HepG2 (cell line): ENCODE measurements around the gene LIN7A. TPM values are rescaled to one million over a fixed set of nuclear protein-coding genes. Genes with fewer than 3 reads are reported as not detected.

ENCODE experiments used
- ATAC-seq: fragments of 200-7000 bp; cut with Tn5 transposase; 3 replicates; pipeline ENCODE4 v1.9.1; 2020; ENCODE audit warnings: mild to moderate bottlenecking, moderate library complexity
- BruUV-seq: library from RNA; stranded (reverse); fragments of 400-500 nt; replicated peaks from 2 replicates; lab custom pipeline; 2021; lab: Mats Ljungman, UMichigan
- CTCF ChIA-PET: fragments of 300-600 bp; formaldehyde crosslinking; extraction: SDS; loops from one replicate; lab custom pipeline; 2021; ENCODE audit warnings: low total read pairs, inconsistent platforms, low intra/inter-chr PET ratio; lab: Yijun Ruan, JAX
- POLR2A ChIA-PET: fragments of 350-600 bp; sonication (Branson Sonifier 250); formaldehyde crosslinking; loops from one replicate; lab custom pipeline; 2020; ENCODE audit warnings: antibody characterized with exemption, inconsistent platforms; lab: Yijun Ruan, JAX
- DNase-seq: peaks from one replicate; pipeline ENCODE4 v3.0.0-alpha.2; 2015; ENCODE audit warnings: low spot score
- FAIRE-seq: peaks from 3 replicates; lab custom pipeline; 2011; peaks lifted over from hg19 to GRCh38; lab: Jason Lieb, UNC
- H2AFZ ChIP-seq: one replicate; pipeline ENCODE4 v1.6.1; 2011; ENCODE audit warnings: low read length, inconsistent platforms
- H3K27ac ChIP-seq: fragments of 300-600 bp; 3 replicates; pipeline ENCODE4 v1.8.0; 2011; ENCODE audit warnings: mixed run types, mild to moderate bottlenecking, mixed read lengths, low read length, inconsistent platforms; ENCODE audit not compliant: insufficient read depth; ENCODE audit errors: extremely low read length
- H3K27me3 ChIP-seq, 2 experiments: fragments of 200-600 bp in 1 of 2; 2 replicates in 1 of 2; 3 replicates in 1 of 2; pipeline versions ENCODE4 v1.6.0 to v1.8.0; 2011; ENCODE audit warnings: low read length in 2 of 2, mild to moderate bottlenecking in 2 of 2, moderate library complexity in 2 of 2, inconsistent platforms in 1 of 2; ENCODE audit not compliant: insufficient read depth in 2 of 2, control insufficient read depth in 1 of 2
- H3K36me3 ChIP-seq, 2 experiments: fragments of 200-600 bp in 1 of 2; replicated peaks in 1 of 2; 2 replicates in 1 of 2; 3 replicates in 1 of 2; pipeline versions ENCODE4 v1.5.1 to v1.8.0; 2011; ENCODE audit warnings: low read length in 2 of 2, inconsistent platforms in 1 of 2; ENCODE audit not compliant: insufficient read depth in 2 of 2, control insufficient read depth in 1 of 2
- H3K4me1 ChIP-seq: 2 replicates; pipeline ENCODE4 v1.5.1; 2012; ENCODE audit warnings: low read length, inconsistent platforms; ENCODE audit not compliant: insufficient read depth
- H3K4me2 ChIP-seq: 2 replicates; pipeline ENCODE4 v1.6.0; 2011; ENCODE audit warnings: low read depth, low read length, inconsistent platforms
- H3K4me3 ChIP-seq, 3 experiments: fragments of 200-600 bp in 1 of 3; sonication (generic), shearing (Covaris generic) in 1 of 3; replicated peaks in 1 of 3; 2 replicates each; pipeline ENCODE4 v1.5.1; 2011 to 2016; ENCODE audit warnings: low read length in 3 of 3, inconsistent platforms in 2 of 3, low read depth in 2 of 3, mild to moderate bottlenecking in 2 of 3, control low read depth in 1 of 3, mixed read lengths in 1 of 3; ENCODE audit not compliant: insufficient read depth in 1 of 3
- H3K79me2 ChIP-seq: one replicate; pipeline ENCODE4 v1.6.1; 2011; ENCODE audit warnings: low read length, inconsistent platforms; ENCODE audit not compliant: insufficient read depth
- H3K9ac ChIP-seq: 2 replicates; pipeline ENCODE4 v1.6.0; 2011; ENCODE audit warnings: mild to moderate bottlenecking, low read depth, low read length, inconsistent platforms; ENCODE audit not compliant: insufficient read depth
- H3K9me3 ChIP-seq: 2 replicates; pipeline ENCODE4 v1.5.1; 2012; ENCODE audit warnings: mild to moderate bottlenecking, low read length
- H4K20me1 ChIP-seq: 2 replicates; pipeline ENCODE4 v1.6.0; 2011; ENCODE audit warnings: inconsistent platforms, mild to moderate bottlenecking, low read length, moderate library complexity; ENCODE audit not compliant: insufficient read depth
- ATRX ChIP-seq: sonication (generic); formaldehyde crosslinking; IDR thresholded peaks from 2 replicates; pipeline ENCODE4 v1.4.0; 2020; ENCODE audit warnings: missing genetic modification reagents, borderline replicate concordance
- CAMTA2 ChIP-seq: sonication (generic); formaldehyde crosslinking; IDR thresholded peaks from 2 replicates; pipeline ENCODE4 v1.4.0; 2020; ENCODE audit warnings: mild to moderate bottlenecking, missing genetic modification reagents, borderline replicate concordance
- CHCHD3 ChIP-seq: sonication (generic); formaldehyde crosslinking; IDR thresholded peaks from 2 replicates; pipeline ENCODE4 v1.8.0; 2022; ENCODE audit warnings: mild to moderate bottlenecking, missing genetic modification reagents, moderate library complexity
- GMEB1 ChIP-seq: sonication (generic); formaldehyde crosslinking; IDR thresholded peaks from 2 replicates; pipeline ENCODE4 v1.5.1; 2020; ENCODE audit warnings: missing genetic modification reagents, mild to moderate bottlenecking, borderline replicate concordance
- GTF2F1 ChIP-seq: fragments of 150-350 bp; IDR thresholded peaks from 2 replicates; pipeline ENCODE4 v1.6.1; 2014; ENCODE audit warnings: low read length
- HMGA1 ChIP-seq: sonication (generic); formaldehyde crosslinking; conservative IDR thresholded peaks from 2 replicates; pipeline ENCODE4 v1.4.0; 2020; ENCODE audit warnings: missing genetic modification reagents
- HNF4A ChIP-seq: sonication (generic); formaldehyde crosslinking; IDR thresholded peaks from 2 replicates; pipeline ENCODE4 v1.4.0; 2020; ENCODE audit warnings: missing genetic modification reagents
- HOXD1 ChIP-seq: sonication (generic); formaldehyde crosslinking; IDR thresholded peaks from 2 replicates; pipeline ENCODE4 v1.5.0; 2020; ENCODE audit warnings: missing genetic modification reagents
- NAIF1 ChIP-seq: sonication (generic); formaldehyde crosslinking; IDR thresholded peaks from 2 replicates; pipeline ENCODE4 v1.5.0; 2020; ENCODE audit warnings: mild to moderate bottlenecking, missing genetic modification reagents, borderline replicate concordance
- NFKBIZ ChIP-seq: IDR thresholded peaks from 2 replicates; pipeline ENCODE4 v1.6.1; 2018; ENCODE audit warnings: missing genetic modification reagents, missing compliant biosample characterization
- PAX8 ChIP-seq: sonication (generic); formaldehyde crosslinking; IDR thresholded peaks from 2 replicates; pipeline ENCODE4 v1.8.0; 2022; ENCODE audit warnings: mild to moderate bottlenecking, missing genetic modification reagents, borderline replicate concordance
- SATB2 ChIP-seq: sonication (generic); formaldehyde crosslinking; IDR thresholded peaks from 2 replicates; pipeline ENCODE4 v1.5.0; 2020; ENCODE audit warnings: missing genetic modification reagents
- TFDP2 ChIP-seq: sonication (generic); formaldehyde crosslinking; IDR thresholded peaks from 2 replicates; pipeline ENCODE4 v1.4.0; 2020; ENCODE audit warnings: missing genetic modification reagents
- TMF1 ChIP-seq: sonication (generic); formaldehyde crosslinking; IDR thresholded peaks from 2 replicates; pipeline ENCODE4 v1.8.1; 2022; ENCODE audit warnings: low read depth, missing genetic modification reagents
- ZNF546 ChIP-seq: sonication (generic); formaldehyde crosslinking; conservative IDR thresholded peaks from 2 replicates; pipeline ENCODE4 v1.8.1; 2023; ENCODE audit warnings: mild to moderate bottlenecking, missing genetic modification reagents
- ZNF557 ChIP-seq: sonication (generic); formaldehyde crosslinking; IDR thresholded peaks from 2 replicates; pipeline ENCODE4 v1.4.0; 2020; ENCODE audit warnings: missing genetic modification reagents
- ZNF784 ChIP-seq: sonication (generic); formaldehyde crosslinking; IDR thresholded peaks from 2 replicates; pipeline ENCODE4 v1.5.1; 2020; ENCODE audit warnings: missing genetic modification reagents, mild to moderate bottlenecking, borderline replicate concordance
- ZSCAN31 ChIP-seq: sonication (generic); formaldehyde crosslinking; IDR thresholded peaks from 2 replicates; pipeline ENCODE4 v1.5.0; 2020; ENCODE audit warnings: low read depth, mild to moderate bottlenecking, missing genetic modification reagents
- WGBS: methylation state at CpG from one replicate; pipeline ENCODE4 v1.1.6; 2017; ENCODE audit warnings: low lambda C conversion rate; 5-methylcytosine and 5-hydroxymethylcytosine counted together
- in situ Hi-C: cut with HindIII; loops from 2 replicates; pipeline ENCODE4 v1.10.0; 2017; ENCODE audit warnings: low pct_unique_long_range_greater_than_20kb; ENCODE audit not compliant: extremely low pct_ligation_motif_present
- intact Hi-C: fragments of 100-400 bp; cut with micrococcal nuclease; formaldehyde crosslinking; loops from one replicate; pipeline ENCODE4 v1.10.0; 2022; ENCODE audit not compliant: unreplicated experiment
- polyA plus RNA-seq, 8 experiments: library from polyadenylated mRNA; depleted of rRNA in 3 of 8; stranded (reverse) in 7 of 8; unstranded in 1 of 8; fragments of >200 nt; fragmentation: Illumina TruSeq in 4 of 8; extraction: Trizol in 4 of 8; gene quantifications; 2 replicates each; pipeline versions ENCODE4 v1.2.1 to v1.2.3, GENCODE V29; 2011 to 2016; ENCODE audit warnings: low read depth in 4 of 8, missing spikeins in 1 of 8, mixed read lengths in 1 of 8; ENCODE audit not compliant: insufficient read depth in 1 of 8
- total RNA-seq, 5 experiments: library from RNA; depleted of rRNA; stranded (reverse); fragments of >200 nt; fragmentation: Illumina TruSeq; extraction: Trizol; gene quantifications; 2 replicates each; pipeline ENCODE4 v1.2.3, GENCODE V29; 2016; ENCODE audit warnings: low read depth in 1 of 5
- TF ChIP-seq, protein P1 (sequence below): sonication (generic); IDR thresholded peaks from 2 replicates; pipeline ENCODE4 v1.6.1; 2016; ENCODE audit warnings: low read depth, borderline replicate concordance
- TF ChIP-seq, protein P2 (sequence below): IDR thresholded peaks from 2 replicates; pipeline ENCODE4 v1.6.1; 2012; ENCODE audit warnings: low read depth, low read length, improper control_type of control experiment

Gene LIN7A
- total and polyA plus RNA-seq, 2 of the 13 experiments (the other 11 are each of a cell fraction or from before 2014, with no cell fraction given), result 18.5 to 19.2 TPM

DNA sequence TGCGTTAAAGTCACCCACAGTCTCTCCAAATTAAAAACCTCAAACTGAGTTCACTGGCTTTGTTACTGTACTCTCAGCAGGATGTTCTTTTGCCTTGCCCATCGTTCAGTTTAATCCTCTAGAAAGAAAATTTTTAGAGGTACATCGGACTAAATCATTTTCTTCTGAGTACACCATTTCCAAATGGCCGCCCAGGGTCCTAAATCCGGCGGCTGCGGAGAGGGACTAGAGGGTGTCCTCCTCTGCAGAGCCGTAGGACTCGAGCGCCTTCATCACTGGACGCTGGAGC is 1.4 kb downstream of the LIN7A start:
- Histone ChIP-seq H3K9me3 (no peaks in the 10 kb centered on the region), H3K27ac (peak overlapping the region; percentile 98), H4K20me1 (no peaks in the 10 kb centered on the region), H3K79me2 (peaks cover 69% of the 10 kb centered on the region), H3K27me3 (no peaks in the 10 kb centered on the region; a peak in 2 of 5 replicates), H2AFZ (no peak overlapping the region), H3K36me3 (no peaks in the 10 kb centered on the region), H3K4me1 (peaks cover 75% of the 10 kb centered on the region), H3K4me3 (peak overlapping the region; percentile 80 to 95 (median 83)), H3K4me2 (peak overlapping the region; percentile 77), H3K9ac (peak overlapping the region; percentile 96)
- ChIA-PET CTCF (no interaction called here), POLR2A (interaction anchor here (0.8 to 4.0 kb wide), 14 partner anchors 10 to 210 kb away, joined by 3 to 58 read pairs (median 8); no protein-coding TSS in a partner anchor)
- FAIRE-seq, result no peak
- intact Hi-C loops, result loop anchor here (2.0 to 5.0 kb wide), 5 partner anchors 99 to 207 kb away; partner anchors contain the start of gene ACSS3
- no TSS peak for BruUV-seq
- in situ Hi-C loops, result loop anchor here (10.0 kb wide), 1 partner anchor 139 kb away; the partner anchor contains the start of gene ACSS3
- no peak for ATAC-seq
- DNase-seq, result no peak
- WGBS, result 1% methylated on average over 10 of the region's 11 CpGs
- TF ChIP-seq, protein P1, sequence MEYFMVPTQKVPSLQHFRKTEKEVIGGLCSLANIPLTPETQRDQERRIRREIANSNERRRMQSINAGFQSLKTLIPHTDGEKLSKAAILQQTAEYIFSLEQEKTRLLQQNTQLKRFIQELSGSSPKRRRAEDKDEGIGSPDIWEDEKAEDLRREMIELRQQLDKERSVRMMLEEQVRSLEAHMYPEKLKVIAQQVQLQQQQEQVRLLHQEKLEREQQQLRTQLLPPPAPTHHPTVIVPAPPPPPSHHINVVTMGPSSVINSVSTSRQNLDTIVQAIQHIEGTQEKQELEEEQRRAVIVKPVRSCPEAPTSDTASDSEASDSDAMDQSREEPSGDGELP, result 0 out of 2 replicates have a peak, but pooled peaks have one; percentile 33
- no peak for TF ChIP-seq CHCHD3
- TF ChIP-seq HMGA1 (CRISPR knock-in tag), result no peak
- 0 out of 2 replicates have a peak, but pooled peaks have one; percentile 67 for TF ChIP-seq PAX8 (CRISPR knock-in tag)
- TF ChIP-seq HNF4A (CRISPR knock-in tag), result no peak
- TF ChIP-seq ZNF784, result 0 out of 2 replicates have a peak, but pooled peaks have one; percentile 11
- TF ChIP-seq CAMTA2 (CRISPR knock-in tag), result no peak
- TF ChIP-seq, protein P2, sequence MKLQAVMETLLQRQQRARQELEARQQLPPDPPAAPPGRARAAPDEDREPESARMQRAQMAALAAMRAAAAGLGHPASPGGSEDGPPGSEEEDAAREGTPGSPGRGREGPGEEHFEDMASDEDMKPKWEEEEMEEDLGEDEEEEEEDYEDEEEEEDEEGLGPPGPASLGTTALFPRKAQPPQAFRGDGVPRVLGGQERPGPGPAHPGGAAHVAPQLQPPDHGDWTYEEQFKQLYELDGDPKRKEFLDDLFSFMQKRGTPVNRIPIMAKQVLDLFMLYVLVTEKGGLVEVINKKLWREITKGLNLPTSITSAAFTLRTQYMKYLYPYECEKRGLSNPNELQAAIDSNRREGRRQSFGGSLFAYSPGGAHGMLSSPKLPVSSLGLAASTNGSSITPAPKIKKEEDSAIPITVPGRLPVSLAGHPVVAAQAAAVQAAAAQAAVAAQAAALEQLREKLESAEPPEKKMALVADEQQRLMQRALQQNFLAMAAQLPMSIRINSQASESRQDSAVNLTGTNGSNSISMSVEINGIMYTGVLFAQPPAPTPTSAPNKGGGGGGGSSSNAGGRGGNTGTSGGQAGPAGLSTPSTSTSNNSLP, result no peak
- TF ChIP-seq ZSCAN31, result no peak
- TF ChIP-seq NFKBIZ (CRISPR knock-in tag), result no peak
- TF ChIP-seq GMEB1 (CRISPR knock-in tag), result 0 out of 2 replicates have a peak, but pooled peaks have one; percentile 9
- no peak for TF ChIP-seq TMF1 (CRISPR knock-in tag)
- TF ChIP-seq GTF2F1, result no peak
- TF ChIP-seq ZNF546 (CRISPR knock-in tag), result 0 out of 2 replicates have a peak, but pooled peaks have one; percentile 5
- TF ChIP-seq SATB2, result no peak
- TF ChIP-seq NAIF1 (CRISPR knock-in tag), result peak; percentile 57; the same call in 1 of the 2 replicates
- TF ChIP-seq ZNF557, result no peak
- no peak for TF ChIP-seq ATRX (CRISPR knock-in tag)
- TF ChIP-seq HOXD1 (CRISPR knock-in tag), result no peak
- no peak for TF ChIP-seq TFDP2 (CRISPR knock-in tag)
